Liver (tissue), 9 donors: ENCODE results near the gene KIAA1755. TPM values are rescaled to one million over a fixed set of nuclear protein-coding genes. Genes with fewer than 3 reads are reported as not detected.

Experiments used
- DNase-seq: peaks from one replicate; pipeline ENCODE4 v3.0.0-alpha.2; 2017; ENCODE audit warnings: low spot score
- H3K27ac ChIP-seq, 2 donors: one replicate each; pipeline ENCODE4 v1.7.0; 2013; ENCODE audit warnings: inconsistent platforms in 2 of 2, low read length in 2 of 2, control low read depth in 1 of 2, low read depth in 1 of 2, mild to moderate bottlenecking in 1 of 2
- H3K27me3 ChIP-seq, 4 donors: one replicate each; pipeline versions ENCODE4 v1.6.1 to v1.7.0; 2013; ENCODE audit warnings: low read length in 3 of 4, inconsistent platforms in 1 of 4, mild to moderate bottlenecking in 1 of 4, moderate library complexity in 1 of 4; ENCODE audit not compliant: control insufficient read depth in 4 of 4, insufficient read depth in 4 of 4
- H3K36me3 ChIP-seq, 4 donors: one replicate each; pipeline versions ENCODE4 v1.6.1 to v1.7.0; 2013; ENCODE audit warnings: low read length in 3 of 4, mild to moderate bottlenecking in 3 of 4, low read depth in 1 of 4, moderate library complexity in 1 of 4; ENCODE audit not compliant: control insufficient read depth in 4 of 4, insufficient read depth in 3 of 4
- H3K4me1 ChIP-seq, 4 donors: one replicate each; pipeline versions ENCODE4 v1.6.1 to v1.7.0; 2013; ENCODE audit warnings: low read length in 3 of 4, mild to moderate bottlenecking in 3 of 4, moderate library complexity in 1 of 4; ENCODE audit not compliant: control insufficient read depth in 4 of 4, insufficient read depth in 4 of 4
- H3K4me3 ChIP-seq, 3 donors: one replicate each; pipeline versions ENCODE4 v1.6.1 to v1.7.0; 2013; ENCODE audit warnings: low read length in 3 of 3, control low read depth in 1 of 3, low read depth in 1 of 3, mild to moderate bottlenecking in 1 of 3
- H3K9ac ChIP-seq, 2 donors: one replicate each; pipeline ENCODE4 v1.7.0; 2013; ENCODE audit warnings: low read length in 2 of 2, mild to moderate bottlenecking in 2 of 2, moderate library complexity in 2 of 2, control low read depth in 1 of 2, low read depth in 1 of 2
- H3K9me3 ChIP-seq, 4 donors: one replicate each; pipeline versions ENCODE4 v1.6.1 to v1.7.0; 2013; ENCODE audit warnings: low read length in 3 of 4; ENCODE audit not compliant: control insufficient read depth in 4 of 4
- ATF3 ChIP-seq: IDR thresholded peaks from 2 replicates; pipeline ENCODE4 v1.6.1; 2016; ENCODE audit warnings: antibody characterized with exemption
- CTCF ChIP-seq: fragments of 150-350 bp; IDR thresholded peaks from 2 replicates; pipeline ENCODE4 v1.5.1; 2017; ENCODE audit warnings: improper control_type of control experiment, low read depth, low read length; ENCODE audit not compliant: missing input control
- EGR1 ChIP-seq, 2 donors: IDR thresholded peaks; 2 replicates each; pipeline ENCODE4 v1.6.1; 2016 to 2018; ENCODE audit warnings: antibody characterized with exemption in 2 of 2, low read depth in 2 of 2
- FOXA1 ChIP-seq: IDR thresholded peaks from 2 replicates; pipeline ENCODE4 v1.6.1; 2016; ENCODE audit warnings: antibody characterized with exemption
- FOXA2 ChIP-seq: IDR thresholded peaks from 2 replicates; pipeline ENCODE4 v1.6.1; 2016; ENCODE audit warnings: antibody characterized with exemption
- GABPA ChIP-seq, 2 donors: IDR thresholded peaks in 1 of 2; conservative IDR thresholded peaks in 1 of 2; 2 replicates each; pipeline ENCODE4 v1.6.1; 2016; ENCODE audit warnings: antibody characterized with exemption in 2 of 2, mild to moderate bottlenecking in 1 of 2, moderate library complexity in 1 of 2
- HNF4A ChIP-seq, 2 donors: conservative IDR thresholded peaks; 2 replicates each; pipeline ENCODE4 v1.6.1; 2016; ENCODE audit warnings: antibody characterized with exemption in 2 of 2, mild to moderate bottlenecking in 2 of 2
- HNF4G ChIP-seq: IDR thresholded peaks from 2 replicates; pipeline ENCODE4 v1.6.1; 2016; ENCODE audit warnings: antibody characterized with exemption
- JUND ChIP-seq, 2 donors: IDR thresholded peaks; 2 replicates each; pipeline ENCODE4 v1.6.1; 2016; ENCODE audit warnings: antibody characterized with exemption in 2 of 2
- MAX ChIP-seq: IDR thresholded peaks from 2 replicates; pipeline ENCODE4 v1.6.1; 2016; ENCODE audit warnings: antibody characterized with exemption
- NR2F2 ChIP-seq: IDR thresholded peaks from 2 replicates; pipeline ENCODE4 v1.6.1; 2016; ENCODE audit warnings: antibody characterized with exemption
- RAD21 ChIP-seq, 2 donors: IDR thresholded peaks; 2 replicates each; pipeline ENCODE4 v1.6.1; 2016; ENCODE audit warnings: antibody characterized with exemption in 2 of 2, mild to moderate bottlenecking in 2 of 2
- REST ChIP-seq: IDR thresholded peaks from 2 replicates; pipeline ENCODE4 v1.6.1; 2016; ENCODE audit warnings: antibody characterized with exemption, mild to moderate bottlenecking
- RXRA ChIP-seq, 2 donors: IDR thresholded peaks; 2 replicates each; pipeline ENCODE4 v1.6.1; 2017 to 2018; ENCODE audit warnings: antibody characterized with exemption in 2 of 2, mild to moderate bottlenecking in 1 of 2
- SP1 ChIP-seq: IDR thresholded peaks from 2 replicates; pipeline ENCODE4 v1.6.1; 2018; ENCODE audit warnings: antibody characterized with exemption, mild to moderate bottlenecking
- TAF1 ChIP-seq: conservative IDR thresholded peaks from 2 replicates; pipeline ENCODE4 v1.6.1; 2016; ENCODE audit warnings: antibody characterized with exemption, mild to moderate bottlenecking
- YY1 ChIP-seq: IDR thresholded peaks from 2 replicates; pipeline ENCODE4 v1.6.1; 2016; ENCODE audit warnings: antibody characterized with exemption, mild to moderate bottlenecking
- ZBTB33 ChIP-seq: IDR thresholded peaks from 2 replicates; pipeline ENCODE4 v1.6.1; 2016; ENCODE audit warnings: antibody characterized with exemption
- WGBS: extraction: QIAGEN DNeasy Blood & Tissue Kit; methylation state at CpG from one replicate; pipeline ENCODE4 v1.1.7; 2013; 5-methylcytosine and 5-hydroxymethylcytosine counted together
- polyA plus RNA-seq, 2 donors: library from polyadenylated mRNA; stranded (reverse) in 1 of 2; unstranded in 1 of 2; fragments of 200-250 nt in 1 of 2; fragments of >200 nt in 1 of 2; fragmentation: Nextera tagmentation in 1 of 2; extraction: Ambion mirVana in 1 of 2; gene quantifications; one replicate each; pipeline versions ENCODE4 v1.2.1 to v1.2.3, GENCODE V29; 2013 to 2015
- total RNA-seq, 2 donors: library from RNA; depleted of rRNA; stranded (reverse); fragments of >200 nt; gene quantifications; one replicate each; pipeline ENCODE4 v1.2.3, GENCODE V29; 2014
- donor health status: healthy.
- donor health status: healthy.
- donor health status: healthy.
- donor health status: healthy.
- donor health status: healthy.

The KIAA1755 gene
- total and polyA plus RNA-seq, 4 donors = 0.09 to 1.4 (median 0.81) TPM

- Histone ChIP-seq H3K9me3 (no peaks in the 10 kb centered on the region), H3K4me1 (no peaks in the 10 kb centered on the region), H3K27ac (no peak overlapping the region), H3K36me3 (no peaks in the 10 kb centered on the region), H3K4me3 (no peak overlapping the region), H3K27me3 (no peaks in the 10 kb centered on the region), H3K9ac (no peak overlapping the region)
- WGBS = 84% methylated on average over 16 of the region's 16 CpGs
- TF ChIP-seq YY1 (no peak), TAF1 (no peak), SP1 (no peak), ATF3 (no peak), REST (no peak), JUND (IDR thresholded peaks at IDR 0.05) (no peak), HNF4A (conservative IDR thresholded peaks at IDR 0.05) (no peak), ZBTB33 (no peak), EGR1 (IDR thresholded peaks at IDR 0.05; ENCODE audit: low read depth in 2 of 2) (no peak), HNF4G (no peak), MAX (no peak), FOXA1 (no peak), RXRA (IDR thresholded peaks at IDR 0.05) (no peak), FOXA2 (no peak), NR2F2 (no peak), CTCF (no peak), RAD21 (IDR thresholded peaks at IDR 0.05) (no peak), GABPA (IDR thresholded peaks at IDR 0.05 in 1 of 2, conservative IDR thresholded peaks at IDR 0.05 in 1 of 2) (no peak)
- no peak for DNase-seq
Measured at GRCh38 chr20:38175304-38176180, 85.0 kb downstream of the KIAA1755 start.
